Pancreas (tissue), 10 donors: ENCODE data around the gene CCDC81. TPM values are rescaled to one million over a fixed set of nuclear protein-coding genes. Genes with fewer than 3 reads are reported as not detected.
A peak's percentile ranks its signal among the peaks of the same experiment; 100 is the strongest.

Experiments
- ATAC-seq, 4 donors: fragments of 200-7000 bp; cut with Tn5 transposase; one replicate each; pipeline versions ENCODE4 v1.8.0 to v1.9.1; 2020; ENCODE audit warnings: mild to moderate bottlenecking in 4 of 4, moderate library complexity in 4 of 4
- DNase-seq, 6 donors: peaks; one replicate each; pipeline ENCODE4 v3.0.0-alpha.2; 2020
- FAIRE-seq: peaks from 2 replicates; lab custom pipeline; 2012; peaks lifted over from hg19 to GRCh38; lab: Jason Lieb, UNC
- H3K27ac ChIP-seq, 4 donors: fragments of 200-600 bp; sonication (generic); 1 replicate in 3 of 4; 2 replicates in 1 of 4; pipeline versions ENCODE4 v1.5.0 to v1.8.0; 2020
- H3K27me3 ChIP-seq, 4 donors: fragments of 200-600 bp; one replicate each; pipeline ENCODE4 v1.8.0; 2021
- H3K36me3 ChIP-seq, 3 donors: fragments of 200-600 bp; sonication (generic) in 1 of 3; one replicate each; pipeline versions ENCODE4 v1.5.0 to v1.8.0; 2020 to 2021
- H3K4me1 ChIP-seq, 3 donors: fragments of 200-600 bp; one replicate each; pipeline ENCODE4 v1.8.0; 2021
- H3K4me3 ChIP-seq, 4 donors: fragments of 200-600 bp; sonication (generic) in 2 of 4; one replicate each; pipeline versions ENCODE4 v1.5.0 to v1.8.0; 2020 to 2021
- H3K9me3 ChIP-seq, 4 donors: fragments of 200-600 bp; one replicate each; pipeline ENCODE4 v1.8.0; 2021
- WGBS, 2 donors: extraction: QIAGEN DNeasy Blood & Tissue Kit; methylation state at CpG; one replicate each; pipeline ENCODE4 v1.1.7; 2013; 5-methylcytosine and 5-hydroxymethylcytosine counted together
- intact Hi-C, 3 donors: fragments of 100-400 bp; cut with DNase I; formaldehyde crosslinking; loops; one replicate each; pipeline versions ENCODE4 v1.11.1 to v1.14.2; 2022
- polyA plus RNA-seq, 2 donors: library from polyadenylated mRNA; stranded (reverse); fragments of 200-250 nt; gene quantifications; one replicate each; pipeline ENCODE4 v1.2.3, GENCODE V29; 2013
- total RNA-seq, 6 donors: library from RNA; stranded (reverse); fragmentation: NEBNext Ultra II Directional in 4 of 6; extraction: Animal tissue kit (Norgen Biotek cat#: 25700) in 4 of 6; gene quantifications; one replicate each; pipeline versions ENCODE4 v1.2.1 to v1.2.4, GENCODE V29; 2021 to 2023
- TF ChIP-seq, protein P1 (sequence below), 4 donors: fragments of 200-600 bp; sonication (generic) in 3 of 4; IDR thresholded peaks; one replicate each; pipeline versions ENCODE4 v1.5.0 to v1.8.0; 2021; ENCODE audit warnings: antibody characterized with exemption in 4 of 4
- donor health status: healthy with polysubstance abuse.
- donor health status: DM: no; HTN: no; CAD: no; lungs with moderate emphysema.
- donor health status: DM: no; HTN: no; CAD: no.
- donor health status: control.
- donor health status: control.
- donor health status: Bipolar disorder and iron deficiency.
- donor health status: DM: yes; HTN: yes; CAD: no.
- donor health status: DM: no; HTN: no; CAD: no.
- donor health status: DM: no; HTN: no; CAD: no.
- donor health status: DM: yes; HTN: yes; CAD: no.

Gene CCDC81
- total and polyA plus RNA-seq, 8 donors: 0.09 to 0.77 (median 0.34) TPM; not detected in 1

DNA sequence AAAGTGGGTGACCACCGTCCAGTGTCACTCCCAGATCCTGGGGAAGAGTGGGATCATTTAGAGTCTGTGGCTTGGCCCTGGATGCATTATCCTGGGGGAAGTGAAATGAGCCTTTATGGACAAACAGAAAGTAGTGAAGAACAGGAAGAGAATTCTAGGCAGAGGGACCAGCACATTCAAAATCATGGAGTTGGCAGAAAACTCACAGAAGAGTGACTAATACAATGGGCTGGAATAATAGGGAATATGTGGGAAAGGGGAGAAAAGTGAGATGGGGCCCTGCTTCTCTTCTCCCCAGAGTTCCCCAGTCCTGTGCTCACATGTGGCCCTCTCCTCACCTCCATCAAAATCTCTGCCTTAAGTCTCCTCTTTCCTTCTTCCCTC lies 84.3 kb downstream of the CCDC81 start:
- FAIRE-seq (no peak), ATAC-seq (no peak), DNase-seq (no peak)
- H3K4me3 ChIP-seq: no peak overlapping the region
- peaks cover 0 to 3% (median 0%) of the 10 kb centered on the region in 3 donors for H3K4me1 ChIP-seq
- no peaks in the 10 kb centered on the region for H3K9me3 ChIP-seq
- H3K27ac ChIP-seq: peak overlapping the region in 2 of 4 donors; percentile 66 to 67
- no peaks in the 10 kb centered on the region for H3K36me3 ChIP-seq
- 80 to 97% methylated on average over 1 of the region's 1 CpG for WGBS, 2 donors
- no peaks in the 10 kb centered on the region for H3K27me3 ChIP-seq
- intact Hi-C loops: loop anchor here in 2 of 3 donors (5.0 kb wide), 1 partner anchor 358 kb away; no protein-coding TSS in a partner anchor
- TF ChIP-seq, protein P1, sequence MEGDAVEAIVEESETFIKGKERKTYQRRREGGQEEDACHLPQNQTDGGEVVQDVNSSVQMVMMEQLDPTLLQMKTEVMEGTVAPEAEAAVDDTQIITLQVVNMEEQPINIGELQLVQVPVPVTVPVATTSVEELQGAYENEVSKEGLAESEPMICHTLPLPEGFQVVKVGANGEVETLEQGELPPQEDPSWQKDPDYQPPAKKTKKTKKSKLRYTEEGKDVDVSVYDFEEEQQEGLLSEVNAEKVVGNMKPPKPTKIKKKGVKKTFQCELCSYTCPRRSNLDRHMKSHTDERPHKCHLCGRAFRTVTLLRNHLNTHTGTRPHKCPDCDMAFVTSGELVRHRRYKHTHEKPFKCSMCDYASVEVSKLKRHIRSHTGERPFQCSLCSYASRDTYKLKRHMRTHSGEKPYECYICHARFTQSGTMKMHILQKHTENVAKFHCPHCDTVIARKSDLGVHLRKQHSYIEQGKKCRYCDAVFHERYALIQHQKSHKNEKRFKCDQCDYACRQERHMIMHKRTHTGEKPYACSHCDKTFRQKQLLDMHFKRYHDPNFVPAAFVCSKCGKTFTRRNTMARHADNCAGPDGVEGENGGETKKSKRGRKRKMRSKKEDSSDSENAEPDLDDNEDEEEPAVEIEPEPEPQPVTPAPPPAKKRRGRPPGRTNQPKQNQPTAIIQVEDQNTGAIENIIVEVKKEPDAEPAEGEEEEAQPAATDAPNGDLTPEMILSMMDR (IDR thresholded peaks at IDR 0.05): no peak

DNA sequence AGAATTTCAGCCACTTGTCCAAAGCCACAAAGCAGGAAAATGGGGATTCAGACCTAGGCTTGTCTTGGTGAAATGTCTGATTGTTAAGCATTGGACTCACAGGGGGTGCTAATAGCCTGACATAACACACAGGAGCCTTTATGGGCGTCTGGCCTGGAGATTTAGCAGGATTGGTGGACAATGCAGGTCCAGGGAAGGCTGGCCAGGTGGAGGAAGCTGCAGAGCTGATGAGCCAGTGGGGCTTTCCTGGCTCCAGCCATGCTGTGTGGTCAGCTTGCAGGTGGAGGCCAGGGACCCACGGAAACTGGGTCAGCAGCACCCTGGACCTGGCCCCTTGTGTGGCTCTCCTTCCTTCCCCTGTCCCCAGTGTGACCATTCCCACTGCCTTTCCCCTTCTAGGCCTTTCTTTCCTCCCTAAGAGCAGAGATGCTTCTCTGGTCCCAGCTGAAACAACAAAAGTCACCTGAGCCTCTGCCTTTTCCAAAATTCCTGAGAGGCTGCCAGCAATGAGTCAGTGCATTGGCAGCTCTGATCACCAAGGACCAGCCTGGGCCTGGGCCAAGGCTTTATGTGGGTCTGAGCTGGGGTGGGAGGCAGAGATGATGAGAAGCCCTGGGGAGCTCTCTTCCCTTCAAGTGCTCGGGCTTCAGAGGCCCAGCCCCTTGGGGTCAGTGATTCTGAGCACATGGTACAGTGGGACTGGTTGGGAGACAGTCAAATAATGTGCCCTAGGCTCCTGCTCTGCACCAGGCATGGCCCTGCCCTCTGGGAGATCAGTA lies 85.2 kb downstream of the CCDC81 start:
- ATAC-seq (peak; percentile 55 to 73 (median 70)), FAIRE-seq (no peak), DNase-seq (peak; percentile 58 to 73 (median 66))
- intact Hi-C loops: loop anchor here (5.0 to 10.0 kb wide), 2 partner anchors 355 to 357 kb away; no protein-coding TSS in a partner anchor
- 59 to 71% methylated on average over 3 of the region's 3 CpGs for WGBS, 2 donors
- no peak overlapping the region for H3K4me3 ChIP-seq
- TF ChIP-seq, protein P1 (IDR thresholded peaks at IDR 0.05): no peak
- no peaks in the 10 kb centered on the region for H3K36me3 ChIP-seq
- no peaks in the 10 kb centered on the region for H3K27me3 ChIP-seq
- H3K9me3 ChIP-seq: no peaks in the 10 kb centered on the region
- peaks cover 0 to 3% (median 0%) of the 10 kb centered on the region in 3 donors for H3K4me1 ChIP-seq
- H3K27ac ChIP-seq: peak overlapping the region in 3 of 4 donors; percentile 17 to 67 (median 66)

DNA sequence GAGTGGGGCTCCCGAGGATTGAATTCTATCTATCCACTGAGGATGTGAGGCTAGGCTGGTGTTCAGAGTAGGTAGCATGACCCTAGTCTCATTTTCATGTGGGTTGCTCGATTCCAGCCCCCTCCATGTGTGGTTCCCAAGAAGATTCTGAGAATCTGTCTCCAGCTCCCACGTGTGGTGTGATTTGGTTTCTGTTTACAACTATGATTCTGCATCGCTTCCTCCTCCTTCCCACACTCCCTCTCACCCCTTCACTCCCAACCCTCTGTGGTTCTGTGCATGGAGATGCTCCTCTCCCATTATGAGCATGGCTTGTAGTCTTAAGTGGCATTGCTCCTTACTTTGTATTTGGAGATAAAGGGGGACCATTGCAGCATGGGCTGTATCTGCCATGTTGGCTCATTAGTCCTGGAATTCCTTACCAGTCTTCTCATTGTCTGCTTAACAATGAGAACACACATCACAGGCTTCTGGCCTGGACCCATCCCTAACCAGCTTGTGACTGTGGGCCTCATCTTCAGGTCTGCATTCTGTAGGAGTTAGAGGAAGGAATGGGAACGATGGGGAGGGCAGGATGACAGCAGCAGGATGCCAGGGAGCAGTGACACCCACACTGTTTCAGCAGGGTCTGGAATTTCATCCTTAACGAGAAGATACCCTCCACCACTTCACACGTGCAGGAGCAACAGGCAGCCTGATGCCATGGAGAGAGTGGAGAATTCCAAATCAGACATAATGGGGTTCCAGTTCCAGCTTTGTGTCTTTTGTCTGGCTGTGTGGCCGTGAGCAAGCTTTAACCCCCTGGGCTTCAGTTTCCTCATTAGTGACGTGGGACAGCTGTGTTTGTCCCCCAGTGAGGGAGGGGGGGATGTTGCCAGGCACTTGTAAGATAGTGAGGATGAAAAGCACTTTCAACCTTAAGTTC lies 86.0 kb downstream of the CCDC81 start:
- Histone ChIP-seq H3K36me3 (no peaks in the 10 kb centered on the region), H3K9me3 (no peaks in the 10 kb centered on the region), H3K27ac (peak overlapping the region in 2 of 4 donors; percentile 66 to 67), H3K27me3 (no peaks in the 10 kb centered on the region), H3K4me1 (peaks cover 0 to 3% (median 0%) of the 10 kb centered on the region in 3 donors), H3K4me3 (no peak overlapping the region)
- TF ChIP-seq, protein P1 (IDR thresholded peaks at IDR 0.05): no peak
- ATAC-seq (peak in 1 of 4 donors; percentile 16), FAIRE-seq (no peak), DNase-seq (no peak)
- intact Hi-C loops: loop anchor here in 1 of 3 donors (10.0 kb wide), 1 partner anchor 354 kb away; no protein-coding TSS in a partner anchor
- 66 to 78% methylated on average over 9 of the region's 9 CpGs for WGBS, 2 donors

DNA sequence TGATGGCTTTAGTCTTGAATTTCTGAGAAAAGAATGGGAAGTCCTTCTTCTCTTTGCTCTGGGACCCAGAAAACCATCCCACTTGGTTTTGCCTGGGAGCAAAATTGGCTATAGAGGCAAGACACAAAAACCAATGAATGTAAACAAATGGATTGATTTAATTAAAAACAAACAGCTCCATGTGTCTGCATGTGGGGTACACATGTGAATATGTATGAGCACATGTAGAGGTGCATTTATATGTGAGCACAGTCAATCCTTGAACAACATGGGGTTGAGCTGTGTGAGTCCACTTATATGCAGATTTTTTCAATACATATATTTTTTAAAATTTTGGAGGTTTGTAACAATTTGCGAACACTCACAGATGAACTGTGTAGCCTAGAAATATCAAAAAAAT lies 87.2 kb downstream of the CCDC81 start:
- intact Hi-C loops: loop anchor here in 1 of 3 donors (10.0 kb wide), 1 partner anchor 353 kb away; no protein-coding TSS in a partner anchor
- Histone ChIP-seq H3K27me3 (no peaks in the 10 kb centered on the region), H3K4me3 (no peak overlapping the region), H3K4me1 (peaks cover 0 to 3% (median 0%) of the 10 kb centered on the region in 3 donors), H3K27ac (no peak overlapping the region), H3K9me3 (no peaks in the 10 kb centered on the region), H3K36me3 (no peaks in the 10 kb centered on the region)
- ATAC-seq: no peak
- DNase-seq: no peak
- 95 to 97% methylated on average over 1 of the region's 1 CpG for WGBS, 2 donors
- TF ChIP-seq, protein P1 (IDR thresholded peaks at IDR 0.05): no peak
- FAIRE-seq: no peak
